Mesendoderm (in vitro differentiated cells): ENCODE measurements around the gene HCCS.

ENCODE experiments used
- DNase-seq: peaks from one replicate; pipeline ENCODE4 v3.0.0; 2013
- H2AK5ac ChIP-seq: 2 replicates; pipeline ENCODE4 v1.6.1; 2013; ENCODE audit warnings: low read length, inconsistent platforms
- H2BK120ac ChIP-seq: 2 replicates; pipeline ENCODE4 v1.6.1; 2013; ENCODE audit warnings: low read depth, mild to moderate bottlenecking, low read length, moderate library complexity, mixed read lengths
- H2BK15ac ChIP-seq: replicated peaks from 2 replicates; pipeline ENCODE4 v1.6.1; 2013; ENCODE audit warnings: low read depth, mild to moderate bottlenecking, moderate library complexity
- H2BK5ac ChIP-seq: 2 replicates; pipeline ENCODE4 v1.6.1; 2013; ENCODE audit warnings: low read length, inconsistent platforms
- H3K18ac ChIP-seq: 2 replicates; pipeline ENCODE4 v1.6.1; 2013; ENCODE audit warnings: mild to moderate bottlenecking, low read length, mixed read lengths
- H3K23ac ChIP-seq: one replicate; pipeline ENCODE4 v1.6.1; 2013; ENCODE audit warnings: low read length
- H3K27ac ChIP-seq: 2 replicates; pipeline ENCODE4 v1.5.1; 2013; ENCODE audit warnings: low read depth, mild to moderate bottlenecking, inconsistent platforms, low read length, moderate library complexity
- H3K27me3 ChIP-seq: 2 replicates; pipeline ENCODE4 v1.6.1; 2013; ENCODE audit warnings: low read length, control low read depth, mild to moderate bottlenecking, inconsistent platforms; ENCODE audit not compliant: insufficient read depth, poor library complexity
- H3K36me3 ChIP-seq: 2 replicates; pipeline ENCODE4 v1.6.1; 2013; ENCODE audit warnings: low read length, inconsistent platforms; ENCODE audit not compliant: control insufficient read depth, insufficient read depth
- H3K4ac ChIP-seq: one replicate; pipeline ENCODE4 v1.6.1; 2013; ENCODE audit warnings: low read depth, mild to moderate bottlenecking, low read length, moderate library complexity
- H3K4me1 ChIP-seq: 2 replicates; pipeline ENCODE4 v1.6.1; 2013; ENCODE audit warnings: low read depth, low read length, inconsistent platforms; ENCODE audit not compliant: control insufficient read depth
- H3K4me2 ChIP-seq: 2 replicates; pipeline ENCODE4 v1.6.1; 2013; ENCODE audit warnings: low read length
- H3K4me3 ChIP-seq: 2 replicates; pipeline ENCODE4 v1.5.1; 2013; ENCODE audit warnings: mild to moderate bottlenecking, low read length
- H3K56ac ChIP-seq: one replicate; pipeline ENCODE4 v1.6.1; 2013; ENCODE audit warnings: low read length
- H3K79me1 ChIP-seq: 2 replicates; pipeline ENCODE4 v1.6.1; 2013; ENCODE audit warnings: low read length, inconsistent platforms
- H3K79me2 ChIP-seq: 2 replicates; pipeline ENCODE4 v1.6.1; 2013; ENCODE audit warnings: mild to moderate bottlenecking, low read length; ENCODE audit not compliant: control insufficient read depth, insufficient read depth
- H3K9ac ChIP-seq: 2 replicates; pipeline ENCODE4 v1.6.1; 2013; ENCODE audit warnings: low read length, inconsistent platforms
- H4K5ac ChIP-seq: one replicate; pipeline ENCODE4 v1.6.1; 2013; ENCODE audit warnings: low read length
- H4K8ac ChIP-seq: one replicate; pipeline ENCODE4 v1.6.1; 2013; ENCODE audit warnings: low read depth, mild to moderate bottlenecking, control low read depth, low read length, moderate library complexity
- WGBS: extraction: QIAGEN DNeasy Blood & Tissue Kit; methylation state at CpG from one replicate; pipeline ENCODE4 v1.1.7; 2013; ENCODE audit warnings: low lambda C conversion rate, missing lambda C conversion rate; ENCODE audit not compliant: insufficient coverage; ENCODE audit errors: extremely low coverage; 5-methylcytosine and 5-hydroxymethylcytosine counted together

The HCCS gene

GRCh38 chrX:11124112-11124511 lies 13.0 kb downstream of the HCCS start:
- no peak overlapping the region for H4K5ac ChIP-seq
- no peak overlapping the region for H2BK5ac ChIP-seq
- H2BK15ac ChIP-seq, result no peak overlapping the region
- H3K4me1 ChIP-seq, result no peaks in the 10 kb centered on the region
- no peak overlapping the region for H2BK120ac ChIP-seq
- H3K56ac ChIP-seq, result no peak overlapping the region
- no peak for DNase-seq
- H3K4ac ChIP-seq, result no peak overlapping the region
- no CpG with 5 or more reads among the region's 2 CpGs for WGBS
- H3K4me3 ChIP-seq, result no peak overlapping the region
- H3K27ac ChIP-seq, result no peak overlapping the region
- no peaks in the 10 kb centered on the region for H3K36me3 ChIP-seq
- no peaks in the 10 kb centered on the region for H3K79me1 ChIP-seq
- H4K8ac ChIP-seq, result no peak overlapping the region
- H3K23ac ChIP-seq, result no peak overlapping the region
- no peaks in the 10 kb centered on the region for H3K27me3 ChIP-seq
- H3K18ac ChIP-seq, result no peak overlapping the region
- no peak overlapping the region for H2AK5ac ChIP-seq
- H3K79me2 ChIP-seq, result no peaks in the 10 kb centered on the region
- H3K4me2 ChIP-seq, result no peak overlapping the region
- no peak overlapping the region for H3K9ac ChIP-seq

- H3K36me3 ChIP-seq, result no peaks in the 10 kb centered on the region
- DNase-seq, result no peak
- H3K4me1 ChIP-seq, result no peaks in the 10 kb centered on the region
- H3K56ac ChIP-seq, result no peak overlapping the region
- H3K27me3 ChIP-seq, result no peaks in the 10 kb centered on the region
- no peaks in the 10 kb centered on the region for H3K79me1 ChIP-seq
- H3K23ac ChIP-seq, result no peak overlapping the region
- H3K4me2 ChIP-seq, result no peak overlapping the region
- H3K4me3 ChIP-seq, result no peak overlapping the region
- H3K18ac ChIP-seq, result no peak overlapping the region
- H4K5ac ChIP-seq, result no peak overlapping the region
- no CpG with 5 or more reads among the region's 5 CpGs for WGBS
- H2AK5ac ChIP-seq, result no peak overlapping the region
- no peaks in the 10 kb centered on the region for H3K79me2 ChIP-seq
- no peak overlapping the region for H3K9ac ChIP-seq
- H3K27ac ChIP-seq, result no peak overlapping the region
- H3K4ac ChIP-seq, result no peak overlapping the region
- H2BK120ac ChIP-seq, result no peak overlapping the region
- H2BK15ac ChIP-seq, result no peak overlapping the region
- H4K8ac ChIP-seq, result no peak overlapping the region
- no peak overlapping the region for H2BK5ac ChIP-seq
Measured at GRCh38 chrX:11125060-11125459, 13.9 kb downstream of the HCCS start.

- H3K27me3 ChIP-seq, result no peaks in the 10 kb centered on the region
- H3K9ac ChIP-seq, result no peak overlapping the region
- no peak overlapping the region for H3K27ac ChIP-seq
- H2BK5ac ChIP-seq, result no peak overlapping the region
- no peak overlapping the region for H3K4me2 ChIP-seq
- WGBS, result no CpG with 5 or more reads among the region's 5 CpGs
- no peak overlapping the region for H4K8ac ChIP-seq
- no peaks in the 10 kb centered on the region for H3K36me3 ChIP-seq
- no peak overlapping the region for H3K56ac ChIP-seq
- H3K4ac ChIP-seq, result no peak overlapping the region
- H3K4me1 ChIP-seq, result no peaks in the 10 kb centered on the region
- no peak overlapping the region for H4K5ac ChIP-seq
- no peak overlapping the region for H3K4me3 ChIP-seq
- no peak overlapping the region for H2BK120ac ChIP-seq
- DNase-seq, result peak; percentile 22
- no peak overlapping the region for H2BK15ac ChIP-seq
- no peaks in the 10 kb centered on the region for H3K79me1 ChIP-seq
- H3K18ac ChIP-seq, result no peak overlapping the region
- no peaks in the 10 kb centered on the region for H3K79me2 ChIP-seq
- H3K23ac ChIP-seq, result no peak overlapping the region
- no peak overlapping the region for H2AK5ac ChIP-seq
Measured at GRCh38 chrX:11129534-11130105, 18.5 kb downstream of the HCCS start.

GRCh38 chrX:11130136-11130535 lies 19.0 kb downstream of the HCCS start:
- H3K79me2 ChIP-seq, result no peaks in the 10 kb centered on the region
- no peak overlapping the region for H3K23ac ChIP-seq
- H3K4me2 ChIP-seq, result no peak overlapping the region
- no peak overlapping the region for H3K4ac ChIP-seq
- no peak overlapping the region for H2BK120ac ChIP-seq
- no peaks in the 10 kb centered on the region for H3K79me1 ChIP-seq
- no peak for DNase-seq
- no CpG with 5 or more reads among the region's 3 CpGs for WGBS
- H2BK15ac ChIP-seq, result no peak overlapping the region
- H3K4me1 ChIP-seq, result no peaks in the 10 kb centered on the region
- no peak overlapping the region for H3K56ac ChIP-seq
- no peak overlapping the region for H3K9ac ChIP-seq
- H3K18ac ChIP-seq, result no peak overlapping the region
- H3K27me3 ChIP-seq, result no peaks in the 10 kb centered on the region
- no peak overlapping the region for H4K5ac ChIP-seq
- H3K27ac ChIP-seq, result no peak overlapping the region
- no peaks in the 10 kb centered on the region for H3K36me3 ChIP-seq
- H3K4me3 ChIP-seq, result no peak overlapping the region
- H4K8ac ChIP-seq, result no peak overlapping the region
- no peak overlapping the region for H2AK5ac ChIP-seq
- H2BK5ac ChIP-seq, result no peak overlapping the region

GRCh38 chrX:11131146-11131545 lies 20.0 kb downstream of the HCCS start:
- H3K23ac ChIP-seq, result no peak overlapping the region
- no peak overlapping the region for H3K4me3 ChIP-seq
- H3K4me1 ChIP-seq, result no peaks in the 10 kb centered on the region
- H3K4ac ChIP-seq, result no peak overlapping the region
- H4K5ac ChIP-seq, result no peak overlapping the region
- no peak overlapping the region for H3K27ac ChIP-seq
- H2BK15ac ChIP-seq, result no peak overlapping the region
- DNase-seq, result no peak
- no peak overlapping the region for H2BK120ac ChIP-seq
- H3K27me3 ChIP-seq, result no peaks in the 10 kb centered on the region
- no peak overlapping the region for H4K8ac ChIP-seq
- H3K4me2 ChIP-seq, result no peak overlapping the region
- H3K79me2 ChIP-seq, result no peaks in the 10 kb centered on the region
- H3K56ac ChIP-seq, result no peak overlapping the region
- H3K79me1 ChIP-seq, result no peaks in the 10 kb centered on the region
- H3K18ac ChIP-seq, result no peak overlapping the region
- H2BK5ac ChIP-seq, result no peak overlapping the region
- H3K9ac ChIP-seq, result no peak overlapping the region
- H3K36me3 ChIP-seq, result no peaks in the 10 kb centered on the region
- no peak overlapping the region for H2AK5ac ChIP-seq

GRCh38 chrX:11135564-11136185 lies 24.5 kb downstream of the HCCS start:
- Histone ChIP-seq H2BK5ac (no peak overlapping the region), H3K4ac (no peak overlapping the region), H3K23ac (no peak overlapping the region), H3K18ac (no peak overlapping the region), H3K27me3 (no peaks in the 10 kb centered on the region), H3K4me1 (no peaks in the 10 kb centered on the region), H2BK15ac (no peak overlapping the region), H3K4me3 (no peak overlapping the region), H3K79me1 (no peaks in the 10 kb centered on the region), H3K9ac (no peak overlapping the region), H3K79me2 (no peaks in the 10 kb centered on the region), H3K56ac (no peak overlapping the region), H3K27ac (no peak overlapping the region), H3K36me3 (no peaks in the 10 kb centered on the region), H4K8ac (no peak overlapping the region), H2BK120ac (no peak overlapping the region), H2AK5ac (no peak overlapping the region), H4K5ac (no peak overlapping the region), H3K4me2 (no peak overlapping the region)
- no CpG with 5 or more reads among the region's 2 CpGs for WGBS
- DNase-seq, result no peak
